Upper lobe of left lung (tissue), 6 donors: ENCODE measurements around the gene SLC25A41. TPM values are rescaled to one million over a fixed set of nuclear protein-coding genes. Genes with fewer than 3 reads are reported as not detected.
A peak's percentile ranks its signal among the peaks of the same experiment; 100 is the strongest.

Experiments
- ATAC-seq, 2 donors: fragments of 200-7000 bp; cut with Tn5 transposase; one replicate each; pipeline ENCODE4 v1.9.1; 2022; ENCODE audit warnings: mild to moderate bottlenecking in 2 of 2, moderate library complexity in 2 of 2; ENCODE audit not compliant: low FRiP score in 2 of 2
- DNase-seq, 2 donors: peaks; one replicate each; pipeline ENCODE4 v3.0.0-alpha.2; 2019 to 2020
- H3K27ac ChIP-seq, 4 donors: fragments of 200-600 bp; sonication (generic); one replicate each; pipeline ENCODE4 v1.5.1; 2016 to 2019
- H3K27me3 ChIP-seq, 4 donors: fragments of 200-600 bp; sonication (generic); one replicate each; pipeline ENCODE4 v1.5.1; 2017 to 2019
- H3K36me3 ChIP-seq, 4 donors: fragments of 200-600 bp; sonication (generic); one replicate each; pipeline ENCODE4 v1.5.1; 2016 to 2019
- H3K4me1 ChIP-seq, 4 donors: fragments of 200-600 bp; sonication (generic); one replicate each; pipeline ENCODE4 v1.5.1; 2018 to 2019
- H3K4me3 ChIP-seq, 4 donors: fragments of 200-600 bp; sonication (generic); one replicate each; pipeline ENCODE4 v1.5.1; 2017 to 2019; ENCODE audit warnings: mild to moderate bottlenecking in 2 of 4, moderate library complexity in 1 of 4
- H3K9me3 ChIP-seq, 4 donors: fragments of 200-600 bp; sonication (generic); one replicate each; pipeline ENCODE4 v1.5.1; 2018 to 2019
- EP300 ChIP-seq, 4 donors: sonication (generic); formaldehyde crosslinking; IDR thresholded peaks; one replicate each; pipeline ENCODE4 v1.5.1; 2017; ENCODE audit warnings: antibody characterized with exemption in 4 of 4, control low read depth in 2 of 4
- POLR2A ChIP-seq, 4 donors: fragments of 450-650 bp; IDR thresholded peaks; one replicate each; pipeline ENCODE4 v1.5.1; 2016 to 2017; ENCODE audit warnings: antibody characterized with exemption in 4 of 4, mild to moderate bottlenecking in 2 of 4
- POLR2AphosphoS5 ChIP-seq, 2 donors: sonication (generic); formaldehyde crosslinking; IDR thresholded peaks; one replicate each; pipeline ENCODE4 v1.5.1; 2017; ENCODE audit warnings: antibody characterized with exemption in 2 of 2
- WGBS, 2 donors: methylation state at CpG; one replicate each; pipeline ENCODE4 v1.1.5; 2017 to 2018; 5-methylcytosine and 5-hydroxymethylcytosine counted together
- total RNA-seq, 6 donors: library from RNA; depleted of rRNA in 4 of 6; stranded (reverse); fragments of >200 nt in 4 of 6; gene quantifications; one replicate each; pipeline versions ENCODE4 v1.1.0 to v1.2.1, GENCODE V29; 2016 to 2021
- TF ChIP-seq, protein P1 (sequence below), 6 experiments: fragments of 450-650 bp in 4 of 6; fragments of 200-600 bp in 2 of 6; sonication (generic) in 2 of 6; IDR thresholded peaks; one replicate each; pipeline ENCODE4 v1.5.1; 2016 to 2019; ENCODE audit warnings: antibody characterized with exemption in 6 of 6
- donor health status: DM: no; HTN: no; CAD: no; lungs with moderate emphysema.
- donor health status: DM: no; HTN: yes; CAD: no; lungs with severe emphysema.

Gene SLC25A41
- total RNA-seq, 6 donors from 2014 or later = 0.24 to 0.49 TPM; not detected in 4

DNA sequence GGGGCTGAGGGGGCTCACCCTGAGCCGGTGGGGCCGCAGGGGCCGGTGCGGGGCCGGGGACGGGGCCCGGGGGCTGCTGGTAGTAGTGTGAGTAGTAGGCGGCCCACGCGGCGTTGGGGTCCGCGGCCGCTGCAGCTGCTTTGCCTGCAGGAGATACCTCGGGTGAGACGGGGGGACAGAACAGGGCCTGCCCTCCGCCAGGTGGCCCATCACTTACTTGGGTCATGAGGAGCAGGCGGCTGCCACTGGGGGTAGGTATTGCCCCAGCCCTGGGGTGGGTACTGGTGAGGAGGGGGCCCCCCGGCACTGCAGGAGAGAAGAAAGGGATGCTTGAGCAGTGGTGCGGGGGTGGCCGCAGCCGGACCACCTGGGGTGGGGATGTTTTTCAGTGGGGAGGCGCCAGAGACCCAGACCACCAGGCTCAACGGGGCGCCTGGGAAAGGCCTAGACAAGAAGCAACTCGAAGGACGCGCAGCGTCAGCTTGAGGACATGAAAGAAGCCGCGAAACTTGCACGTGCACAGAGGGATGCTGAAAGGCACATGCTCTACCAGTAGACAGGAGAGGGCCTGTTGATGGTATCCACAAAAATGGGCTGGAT, 17.9 kb downstream of the SLC25A41 start:
- TF ChIP-seq POLR2AphosphoS5 (IDR thresholded peaks at IDR 0.05) (no peak), EP300 (IDR thresholded peaks at IDR 0.05) (no peak), POLR2A (IDR thresholded peaks at IDR 0.05) (no peak)
- TF ChIP-seq, protein P1, sequence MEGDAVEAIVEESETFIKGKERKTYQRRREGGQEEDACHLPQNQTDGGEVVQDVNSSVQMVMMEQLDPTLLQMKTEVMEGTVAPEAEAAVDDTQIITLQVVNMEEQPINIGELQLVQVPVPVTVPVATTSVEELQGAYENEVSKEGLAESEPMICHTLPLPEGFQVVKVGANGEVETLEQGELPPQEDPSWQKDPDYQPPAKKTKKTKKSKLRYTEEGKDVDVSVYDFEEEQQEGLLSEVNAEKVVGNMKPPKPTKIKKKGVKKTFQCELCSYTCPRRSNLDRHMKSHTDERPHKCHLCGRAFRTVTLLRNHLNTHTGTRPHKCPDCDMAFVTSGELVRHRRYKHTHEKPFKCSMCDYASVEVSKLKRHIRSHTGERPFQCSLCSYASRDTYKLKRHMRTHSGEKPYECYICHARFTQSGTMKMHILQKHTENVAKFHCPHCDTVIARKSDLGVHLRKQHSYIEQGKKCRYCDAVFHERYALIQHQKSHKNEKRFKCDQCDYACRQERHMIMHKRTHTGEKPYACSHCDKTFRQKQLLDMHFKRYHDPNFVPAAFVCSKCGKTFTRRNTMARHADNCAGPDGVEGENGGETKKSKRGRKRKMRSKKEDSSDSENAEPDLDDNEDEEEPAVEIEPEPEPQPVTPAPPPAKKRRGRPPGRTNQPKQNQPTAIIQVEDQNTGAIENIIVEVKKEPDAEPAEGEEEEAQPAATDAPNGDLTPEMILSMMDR (IDR thresholded peaks at IDR 0.05) = no peak
- H3K4me1 ChIP-seq = peaks cover 0 to 10% (median 4%) of the 10 kb centered on the region in 4 donors
- 90 to 97% methylated on average over 16 to 27 of the region's 32 CpGs for WGBS, 2 donors
- DNase-seq (peak in 1 of 2 donors; percentile 83), ATAC-seq (no peak)
- no peak overlapping the region for H3K4me3 ChIP-seq
- no peak overlapping the region for H3K27ac ChIP-seq
- no peaks in the 10 kb centered on the region for H3K27me3 ChIP-seq
- H3K9me3 ChIP-seq = no peaks in the 10 kb centered on the region
- H3K36me3 ChIP-seq = peaks cover 50 to 73% (median 67%) of the 10 kb centered on the region in 4 donors

DNA sequence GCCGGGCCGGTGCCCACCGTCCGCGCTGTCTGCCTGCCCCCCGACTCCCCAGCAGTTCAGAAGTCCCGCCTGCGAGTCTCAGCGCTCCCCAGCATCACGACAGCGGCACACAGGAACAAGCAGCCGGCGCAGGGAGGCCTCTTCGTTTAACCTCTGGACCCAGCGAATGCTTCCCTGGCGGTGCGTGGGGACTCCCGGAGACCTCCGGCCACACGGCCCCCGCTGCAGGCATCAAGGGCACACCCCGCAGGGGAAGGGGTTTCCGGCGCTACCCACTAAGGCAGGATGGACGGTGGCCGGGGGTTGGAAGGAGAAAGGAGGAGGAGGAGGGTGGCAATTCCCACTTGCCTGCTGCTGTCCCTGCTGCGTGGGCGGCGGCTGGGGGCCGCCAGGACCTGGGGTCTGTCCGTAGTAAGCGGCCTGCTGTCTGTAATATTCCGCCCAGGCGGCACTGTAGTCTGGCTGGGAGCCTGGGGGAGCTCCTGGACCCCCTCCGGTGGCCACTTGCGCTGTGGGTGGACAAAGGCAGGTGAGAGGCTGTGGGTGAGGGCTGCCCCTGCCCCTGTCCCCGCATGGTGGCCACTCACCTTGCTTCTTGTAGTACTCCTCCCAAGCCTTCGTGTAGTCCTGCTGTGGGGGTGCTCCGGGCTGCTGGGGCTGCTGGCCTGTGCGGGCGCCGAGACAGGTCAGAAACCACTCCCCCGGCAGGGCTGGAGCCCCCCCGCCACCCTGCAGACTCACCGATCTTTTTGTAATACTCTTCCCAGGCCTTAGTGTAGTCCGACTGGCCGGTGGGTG, 18.6 kb downstream of the SLC25A41 start:
- peaks cover 48 to 66% (median 61%) of the 10 kb centered on the region in 4 donors for H3K36me3 ChIP-seq
- H3K27ac ChIP-seq = no peak overlapping the region
- WGBS, 2 donors = 94% methylated on average over 21 to 47 of the region's 47 CpGs
- H3K27me3 ChIP-seq = no peaks in the 10 kb centered on the region
- H3K4me1 ChIP-seq = peaks cover 0 to 10% (median 4%) of the 10 kb centered on the region in 4 donors
- no peaks in the 10 kb centered on the region for H3K9me3 ChIP-seq
- H3K4me3 ChIP-seq = no peak overlapping the region
- TF ChIP-seq POLR2A (IDR thresholded peaks at IDR 0.05) (no peak), EP300 (IDR thresholded peaks at IDR 0.05) (no peak), POLR2AphosphoS5 (IDR thresholded peaks at IDR 0.05) (no peak)
- TF ChIP-seq, protein P1 (IDR thresholded peaks at IDR 0.05) = no peak
- ATAC-seq = no peak
- peak in 1 of 2 donors; percentile 76 for DNase-seq

DNA sequence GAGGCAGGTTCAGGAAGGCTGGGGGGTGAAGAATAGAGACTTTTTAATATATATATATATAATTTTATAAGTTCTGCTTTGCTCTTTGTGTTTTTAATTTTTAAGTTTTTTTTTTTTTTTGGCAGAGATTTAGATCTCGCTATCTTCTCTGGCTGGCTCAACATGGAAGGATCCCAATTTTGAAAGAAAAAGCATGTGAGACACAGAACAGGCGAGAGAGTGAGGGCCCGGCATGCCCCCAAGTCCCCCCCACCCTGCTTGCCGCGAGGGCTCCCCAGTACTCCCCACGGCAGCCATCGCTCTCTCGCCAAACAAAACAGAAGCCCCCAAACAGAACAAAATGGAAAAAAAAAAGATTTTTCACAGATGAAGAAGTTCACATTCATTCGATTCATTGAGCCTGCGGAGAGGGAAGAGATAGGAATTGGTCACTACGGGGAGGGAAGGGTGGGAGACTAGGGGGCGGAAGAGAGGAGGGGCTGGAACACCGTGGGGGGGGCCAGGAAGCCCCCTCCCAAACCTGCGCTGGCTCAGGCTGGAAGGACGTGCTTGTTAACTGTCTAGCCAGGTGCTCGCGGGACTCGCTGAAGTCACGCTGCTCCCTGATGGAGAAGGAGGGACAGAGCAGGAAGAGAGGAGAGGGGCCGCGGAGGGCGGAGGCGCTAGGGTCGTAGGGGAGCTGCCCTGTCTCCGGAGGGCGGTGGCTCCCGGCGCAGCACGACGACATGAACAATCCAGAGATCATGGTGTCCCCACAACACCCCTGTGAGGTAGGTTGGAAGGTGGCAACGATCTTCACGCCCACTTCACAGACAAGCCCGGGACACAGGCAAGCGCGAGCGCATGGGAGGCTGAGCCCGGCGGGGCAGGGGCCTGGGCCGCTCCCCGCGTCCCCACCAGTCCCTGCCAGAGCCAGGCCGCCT, 19.6 kb downstream of the SLC25A41 start:
- Histone ChIP-seq H3K36me3 (peaks cover 44 to 56% (median 51%) of the 10 kb centered on the region in 4 donors), H3K9me3 (no peaks in the 10 kb centered on the region)

DNA sequence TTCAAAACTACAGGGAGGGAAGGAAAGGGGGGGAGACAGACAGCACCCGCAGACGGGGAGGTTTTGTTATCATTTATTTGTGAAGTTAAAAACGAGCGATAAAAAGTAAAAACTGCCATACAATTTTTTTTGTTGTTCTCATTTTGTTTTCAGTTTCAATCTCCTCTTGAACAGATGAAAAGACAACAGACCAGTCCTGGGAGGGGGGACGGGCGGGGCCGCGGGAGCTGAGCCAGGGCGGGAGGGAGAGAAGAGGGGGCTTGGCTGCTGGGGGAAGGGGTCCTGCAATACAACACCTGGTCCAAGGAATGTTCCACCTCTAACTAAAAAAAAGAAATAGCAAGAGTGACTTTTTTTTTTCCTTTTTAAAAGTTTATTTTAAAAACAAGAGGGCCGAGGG, 20.3 kb downstream of the SLC25A41 start:
- no peaks in the 10 kb centered on the region for H3K27me3 ChIP-seq
- 48 to 52% methylated on average over 10 of the region's 10 CpGs for WGBS, 2 donors
- no peak overlapping the region for H3K4me3 ChIP-seq
- peaks cover 38 to 49% (median 44%) of the 10 kb centered on the region in 4 donors for H3K36me3 ChIP-seq
- peak overlapping the region in 1 of 4 donors; percentile 38 for H3K27ac ChIP-seq
- H3K9me3 ChIP-seq = no peaks in the 10 kb centered on the region
- TF ChIP-seq, protein P1 (IDR thresholded peaks at IDR 0.05) = no peak
- TF ChIP-seq POLR2A (IDR thresholded peaks at IDR 0.05) (no peak), POLR2AphosphoS5 (IDR thresholded peaks at IDR 0.05) (no peak), EP300 (IDR thresholded peaks at IDR 0.05) (no peak)
- H3K4me1 ChIP-seq = peaks cover 0 to 10% (median 4%) of the 10 kb centered on the region in 4 donors
- ATAC-seq (no peak), DNase-seq (peak in 1 of 2 donors; percentile 77)

More for the DNA sequence above, 19.6 kb downstream of the SLC25A41 start:
- TF ChIP-seq, protein P1 (IDR thresholded peaks at IDR 0.05) = no peak
- TF ChIP-seq POLR2AphosphoS5 (IDR thresholded peaks at IDR 0.05) (no peak), EP300 (IDR thresholded peaks at IDR 0.05) (no peak), POLR2A (IDR thresholded peaks at IDR 0.05) (no peak)
- no peak for ATAC-seq
- H3K4me3 ChIP-seq = no peak overlapping the region
- H3K4me1 ChIP-seq = peaks cover 0 to 10% (median 4%) of the 10 kb centered on the region in 4 donors
- WGBS, 2 donors = 75 to 82% methylated on average over 32 to 42 of the region's 42 CpGs
- no peaks in the 10 kb centered on the region for H3K27me3 ChIP-seq
- DNase-seq = peak in 1 of 2 donors; percentile 82
- peak overlapping the region in 2 of 4 donors; percentile 37 to 38 for H3K27ac ChIP-seq
